Activated T-helper 2 cell treated with anti-CD3 and anti-CD28 coated beads, Interferon-gamma antibody, Interleukin-2, Interleukin-4, amounts not matched to agents 10 μg/mL and 5 μg/mL and 100 μg/mL, durations not matched to agents 14 hours and 24 hours and 36 hours (primary cell): Measurements from ENCODE around the gene TMEM202. TPM values are rescaled to one million over a fixed set of nuclear protein-coding genes. Genes with fewer than 3 reads are reported as not detected.
"Not testable (repeated sequence)": the region's sequence is repeated elsewhere in the genome, so short reads cannot be mapped to it uniquely, and the experiment has no call there.

Experiments used
- DNase-seq: peaks from one replicate; pipeline ENCODE4 v3.0.0; 2021; ENCODE audit warnings: low spot score
- H3K27ac Mint-ChIP-seq: one replicate; pipeline ENCODE4 v1.8.0; 2021; ENCODE audit warnings: mixed read lengths
- H3K27me3 Mint-ChIP-seq: one replicate; pipeline ENCODE4 v1.8.0; 2021; ENCODE audit warnings: low read depth, mixed read lengths
- H3K36me3 Mint-ChIP-seq: one replicate; pipeline ENCODE4 v1.8.0; 2021; ENCODE audit warnings: low read depth, mixed read lengths
- H3K4me1 Mint-ChIP-seq: one replicate; pipeline ENCODE4 v1.8.0; 2021; ENCODE audit warnings: low read depth, mixed read lengths
- H3K4me3 Mint-ChIP-seq: one replicate; pipeline ENCODE4 v1.8.0; 2021; ENCODE audit warnings: low read depth, mild to moderate bottlenecking, moderate library complexity, mixed read lengths
- H3K9me3 Mint-ChIP-seq: one replicate; pipeline ENCODE4 v1.8.0; 2021; ENCODE audit warnings: mixed read lengths
- intact Hi-C: fragments of 100-400 bp; cut with micrococcal nuclease; formaldehyde crosslinking; loops from one replicate; pipeline ENCODE4 v1.15.1; 2023
- total RNA-seq: library from RNA; stranded (reverse); gene quantifications from 2 replicates; pipeline ENCODE4 v1.2.3, GENCODE V29; 2022

The TMEM202 gene
- total RNA-seq, 1 donor from 2014 or later: not detected

DNA sequence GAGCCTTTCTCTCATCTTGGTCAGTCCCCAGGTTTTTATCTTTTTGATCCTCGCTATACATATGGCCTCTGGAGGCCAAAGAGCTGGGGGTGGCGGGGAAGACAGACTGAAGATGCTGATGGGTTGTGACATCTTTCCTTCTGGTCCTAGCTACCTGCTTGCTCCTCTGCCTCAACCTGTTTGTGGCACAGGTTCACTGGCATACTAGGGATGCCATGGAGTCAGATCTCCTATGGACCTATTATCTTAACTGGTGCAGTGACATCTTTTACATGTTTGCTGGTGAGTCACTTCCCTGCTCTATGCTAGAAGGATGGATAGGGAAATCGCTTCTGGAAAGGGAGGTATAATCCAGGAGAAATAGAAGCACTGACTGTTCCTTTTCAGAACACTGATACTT is 8.8 kb downstream of the TMEM202 start:
- DNase-seq: no peak
- Mint-ChIP-seq H3K4me3 (no peak overlapping the region), H3K9me3 (no peaks in the 10 kb centered on the region), H3K27me3 (peaks cover 19% of the 10 kb centered on the region), H3K36me3 (no peaks in the 10 kb centered on the region), H3K4me1 (no peaks in the 10 kb centered on the region), H3K27ac (no peak overlapping the region)
- intact Hi-C loops: no loop called here

DNA sequence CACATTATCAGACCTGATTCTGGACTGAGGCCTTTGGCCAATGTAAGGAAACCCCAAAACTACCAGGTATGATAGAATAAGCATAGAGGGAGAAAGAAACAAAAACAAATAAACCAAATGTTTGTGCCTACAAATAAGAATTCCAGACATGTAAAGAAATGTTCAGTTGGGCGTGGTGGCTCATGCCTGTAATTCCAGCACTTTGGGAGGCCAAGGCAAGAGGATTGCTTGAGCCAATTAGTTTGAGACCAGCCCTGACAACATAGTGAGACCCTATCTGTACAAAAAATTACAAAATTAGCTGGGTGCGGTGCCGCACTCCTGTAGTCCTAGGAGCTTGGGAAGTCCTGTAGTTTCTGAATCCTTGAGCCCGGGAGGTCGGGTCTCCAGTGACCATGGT is 13.0 kb downstream of the TMEM202 start:
- no peak overlapping the region for H3K27ac Mint-ChIP-seq
- intact Hi-C loops: no loop called here

DNA sequence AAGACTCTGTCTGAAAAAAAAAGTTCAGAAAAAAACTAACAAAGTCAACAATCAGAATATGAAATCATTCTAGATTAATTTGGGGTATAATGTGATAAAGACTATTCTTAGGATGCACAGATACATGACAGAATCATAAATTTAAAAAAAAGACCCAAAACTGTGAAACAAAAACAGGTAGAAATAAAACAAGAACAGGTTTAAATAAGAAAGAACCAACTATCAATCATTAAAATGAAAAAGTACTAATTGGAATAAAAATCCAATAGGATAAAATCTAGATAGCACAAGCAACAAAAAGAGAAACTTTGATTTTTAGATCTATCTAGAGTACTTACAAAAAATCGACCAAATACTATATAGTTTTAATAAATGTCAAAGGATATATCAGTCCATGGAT is 13.4 kb downstream of the TMEM202 start:
- intact Hi-C loops: no loop called here
- Mint-ChIP-seq H3K9me3 (no peaks in the 10 kb centered on the region), H3K36me3 (no peaks in the 10 kb centered on the region), H3K4me3 (no peak overlapping the region), H3K27me3 (peaks cover 12% of the 10 kb centered on the region), H3K4me1 (no peaks in the 10 kb centered on the region), H3K27ac (no peak overlapping the region)
- DNase-seq: no peak

More for the DNA sequence above, 13.0 kb downstream of the TMEM202 start:
- Mint-ChIP-seq H3K4me3 (no peak overlapping the region), H3K9me3 (no peaks in the 10 kb centered on the region), H3K36me3 (no peaks in the 10 kb centered on the region), H3K27me3 (peaks cover 14% of the 10 kb centered on the region), H3K4me1 (no peaks in the 10 kb centered on the region)
- no peak for DNase-seq

DNA sequence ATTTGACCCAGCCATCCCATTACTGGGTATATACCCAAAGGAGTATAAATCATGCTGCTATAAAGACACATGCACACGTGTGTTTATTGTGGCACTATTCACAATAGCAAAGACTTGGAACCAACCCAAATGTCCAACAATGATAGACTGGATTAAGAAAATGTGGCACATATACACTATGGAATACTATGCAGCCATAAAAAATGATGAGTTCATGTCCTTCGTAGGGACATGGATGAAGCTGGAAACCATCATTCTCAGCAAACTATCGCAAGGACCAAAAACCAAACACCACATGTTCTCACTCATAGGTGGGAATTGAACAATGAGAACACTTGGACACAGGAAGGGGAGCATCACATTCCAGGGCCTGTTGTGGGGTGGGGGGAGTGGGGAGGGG is 15.2 kb downstream of the TMEM202 start:
- H3K27ac Mint-ChIP-seq, H3K27me3 Mint-ChIP-seq, H3K4me3 Mint-ChIP-seq, DNase-seq, H3K36me3 Mint-ChIP-seq, intact Hi-C loops, H3K9me3 Mint-ChIP-seq, H3K4me1 Mint-ChIP-seq: not testable (repeated sequence)

DNA sequence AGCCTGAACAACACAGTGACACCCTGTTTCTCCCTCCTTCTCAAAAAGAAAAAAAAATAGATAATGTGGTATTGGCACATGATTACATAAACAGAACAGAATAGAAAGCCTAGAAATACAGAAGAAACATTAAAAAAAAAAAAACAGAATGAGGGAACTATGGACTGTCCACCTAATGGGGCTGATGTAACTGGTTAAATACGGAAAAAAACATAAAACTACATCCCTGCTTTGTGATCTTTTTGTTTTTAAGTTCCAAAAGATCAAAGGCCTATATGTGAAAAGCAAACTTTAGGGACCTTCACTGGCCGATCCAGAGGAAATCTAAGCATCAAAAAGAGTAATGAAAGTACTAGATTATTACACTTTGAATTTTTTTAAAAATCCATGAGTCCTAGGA is 17.2 kb downstream of the TMEM202 start:
- intact Hi-C loops: no loop called here
- peaks cover 4% of the 10 kb centered on the region for H3K27me3 Mint-ChIP-seq
- H3K9me3 Mint-ChIP-seq: no peaks in the 10 kb centered on the region
- H3K4me3 Mint-ChIP-seq: no peak overlapping the region
- H3K27ac Mint-ChIP-seq: no peak overlapping the region
- DNase-seq: no peak
- no peaks in the 10 kb centered on the region for H3K4me1 Mint-ChIP-seq
- H3K36me3 Mint-ChIP-seq: no peaks in the 10 kb centered on the region

DNA sequence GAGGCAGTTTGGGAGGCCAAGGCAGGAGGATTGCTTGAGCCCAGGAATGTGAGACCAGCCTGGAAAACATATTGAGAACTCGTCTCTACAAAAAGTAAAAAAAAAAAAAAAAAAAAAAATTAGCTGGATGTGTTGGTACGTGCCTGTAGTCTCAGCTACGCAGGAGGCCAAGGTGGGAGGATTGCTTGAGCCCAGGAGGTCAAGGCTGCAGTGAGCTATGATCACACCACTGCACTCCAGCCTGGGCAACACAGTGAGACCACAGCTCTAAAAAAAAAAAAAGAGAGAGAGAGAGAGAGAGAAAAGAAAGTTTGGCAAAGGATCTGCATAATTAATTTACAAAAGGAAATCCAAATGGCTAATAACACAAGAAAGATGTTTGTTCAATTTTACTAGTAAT is 21.7 kb downstream of the TMEM202 start:
- DNase-seq, H3K27ac Mint-ChIP-seq, H3K36me3 Mint-ChIP-seq, H3K4me1 Mint-ChIP-seq, H3K4me3 Mint-ChIP-seq, intact Hi-C loops, H3K9me3 Mint-ChIP-seq: not testable (repeated sequence)
- H3K27me3 Mint-ChIP-seq: peaks cover 10% of the 10 kb centered on the region

DNA sequence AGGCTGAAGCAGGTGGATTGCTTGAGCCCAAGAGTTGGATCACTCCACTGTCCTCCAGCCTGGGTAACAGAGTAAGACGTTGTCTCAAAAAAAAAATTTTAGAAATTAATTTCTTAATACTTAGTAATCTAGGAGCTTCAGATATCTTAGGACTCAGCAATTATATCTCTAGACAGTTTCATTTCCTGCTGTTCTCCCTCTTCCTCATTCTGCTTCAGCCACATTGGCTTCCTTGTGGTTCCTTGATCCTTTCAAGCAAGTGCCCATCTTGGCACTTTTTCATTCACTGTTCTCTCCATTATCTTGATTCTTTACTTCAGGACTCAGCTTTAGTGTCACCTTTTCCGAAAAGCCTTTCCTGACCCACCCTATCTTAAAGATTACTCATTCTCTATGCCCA is 22.5 kb downstream of the TMEM202 start:
- H3K27me3 Mint-ChIP-seq: peaks cover 10% of the 10 kb centered on the region
- no peak overlapping the region for H3K4me3 Mint-ChIP-seq
- intact Hi-C loops: no loop called here
- H3K36me3 Mint-ChIP-seq: no peaks in the 10 kb centered on the region
- H3K4me1 Mint-ChIP-seq: no peaks in the 10 kb centered on the region
- no peak overlapping the region for H3K27ac Mint-ChIP-seq
- H3K9me3 Mint-ChIP-seq: peaks cover 4% of the 10 kb centered on the region
- no peak for DNase-seq

DNA sequence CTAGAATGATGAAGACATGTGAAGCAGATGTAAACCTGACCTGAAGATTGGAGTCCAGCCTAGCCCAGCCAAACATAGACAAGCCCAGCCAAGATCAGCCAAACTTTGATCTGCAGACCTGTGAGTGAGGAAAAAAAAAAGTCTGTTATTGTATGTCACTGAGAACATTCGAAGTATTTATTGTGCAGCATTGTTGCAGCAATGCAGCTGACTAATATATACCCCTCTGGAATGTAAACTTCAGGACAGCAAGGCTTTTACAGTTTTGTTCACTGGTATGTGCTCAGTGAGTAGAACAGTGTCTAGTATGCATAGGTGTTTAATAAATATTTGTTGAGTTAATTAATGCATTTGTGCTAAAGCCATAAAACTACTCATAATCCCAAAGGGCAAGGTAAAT is 23.4 kb downstream of the TMEM202 start:
- Mint-ChIP-seq H3K4me3 (no peak overlapping the region), H3K27me3 (peaks cover 10% of the 10 kb centered on the region), H3K36me3 (no peaks in the 10 kb centered on the region), H3K9me3 (peaks cover 5% of the 10 kb centered on the region), H3K27ac (no peak overlapping the region), H3K4me1 (no peaks in the 10 kb centered on the region)
- intact Hi-C loops: no loop called here
- no peak for DNase-seq

DNA sequence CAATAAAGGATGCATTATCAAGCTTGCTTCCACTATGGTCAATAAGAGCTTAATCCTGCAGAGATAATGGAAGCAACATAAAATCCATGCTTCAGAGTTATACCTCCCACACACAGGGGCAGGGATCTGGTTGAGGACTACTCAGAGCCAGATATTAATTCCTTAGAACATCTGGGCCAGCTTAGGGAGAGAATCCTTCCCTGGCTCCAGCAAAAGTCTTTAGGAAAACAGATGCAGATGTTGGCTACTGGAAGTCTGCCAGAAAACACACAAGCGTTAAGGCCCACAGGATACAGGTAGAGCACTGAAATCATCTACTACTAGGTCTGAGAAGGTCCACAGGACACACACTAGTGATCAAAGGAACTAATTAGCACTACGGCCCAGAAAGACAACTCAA is 25.2 kb downstream of the TMEM202 start:
- H3K27ac Mint-ChIP-seq: no peak overlapping the region
- peaks cover 14% of the 10 kb centered on the region for H3K9me3 Mint-ChIP-seq
- no peak for DNase-seq
- no peaks in the 10 kb centered on the region for H3K36me3 Mint-ChIP-seq
- intact Hi-C loops: no loop called here
- H3K4me3 Mint-ChIP-seq: no peak overlapping the region
- H3K27me3 Mint-ChIP-seq: peaks cover 10% of the 10 kb centered on the region
- peaks cover 2% of the 10 kb centered on the region for H3K4me1 Mint-ChIP-seq

DNA sequence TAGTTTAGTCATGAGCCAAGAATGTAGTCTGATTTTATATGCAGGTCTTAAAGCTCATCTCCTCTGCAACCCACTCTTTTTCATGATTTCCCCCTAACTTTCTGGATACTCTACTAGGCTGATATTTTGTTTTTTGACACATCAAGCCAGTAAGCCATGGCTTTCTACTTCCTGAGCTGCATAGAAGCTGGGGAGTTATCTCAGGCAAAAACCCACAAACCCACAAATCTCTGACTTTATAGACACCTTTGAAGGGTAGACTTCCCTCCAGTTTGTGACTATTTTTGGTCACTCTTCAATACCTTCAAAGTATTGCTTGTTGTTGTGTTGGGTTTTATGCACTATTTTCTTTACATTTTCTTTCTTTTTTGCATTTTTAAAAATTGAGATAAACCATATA is 28.6 kb downstream of the TMEM202 start:
- peaks cover 14% of the 10 kb centered on the region for H3K9me3 Mint-ChIP-seq
- no peak overlapping the region for H3K27ac Mint-ChIP-seq
- peaks cover 14% of the 10 kb centered on the region for H3K27me3 Mint-ChIP-seq
- H3K4me1 Mint-ChIP-seq: peaks cover 2% of the 10 kb centered on the region
- DNase-seq: no peak
- intact Hi-C loops: no loop called here
- no peaks in the 10 kb centered on the region for H3K36me3 Mint-ChIP-seq
- no peak overlapping the region for H3K4me3 Mint-ChIP-seq

DNA sequence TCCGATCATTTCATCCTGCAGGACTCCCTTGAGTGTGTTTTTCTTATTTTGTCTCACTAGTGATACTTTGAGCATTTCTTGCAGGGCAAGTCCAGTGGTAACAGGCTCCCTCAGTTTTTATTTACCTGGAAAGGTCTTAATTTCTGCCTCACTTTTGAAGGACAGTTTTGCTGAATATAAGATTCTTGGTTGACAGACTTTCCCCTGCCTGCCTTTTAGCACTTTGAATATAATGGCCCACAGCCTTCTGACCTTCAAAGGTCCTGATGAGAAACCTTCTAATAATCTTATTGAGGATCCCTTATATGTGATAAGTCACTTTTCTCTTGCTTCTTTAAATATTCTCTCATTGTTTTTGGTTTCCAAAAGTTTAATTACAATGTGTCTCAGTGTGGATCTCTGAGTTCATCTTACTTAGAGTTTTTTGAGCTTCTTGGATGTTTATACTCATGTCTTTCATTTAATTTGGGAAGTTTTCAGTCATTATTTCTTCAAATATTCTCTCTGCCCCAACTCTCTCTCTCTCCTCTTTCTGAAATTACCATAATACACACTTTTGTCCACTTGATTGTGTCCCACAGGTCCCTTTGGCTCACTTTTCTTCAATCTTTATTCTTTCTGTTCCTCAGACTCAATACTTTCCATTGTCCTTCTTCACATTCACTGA is 39.7 kb downstream of the TMEM202 start:
- Mint-ChIP-seq H3K9me3 (peaks cover 13% of the 10 kb centered on the region), H3K27me3 (peaks cover 12% of the 10 kb centered on the region), H3K4me3 (no peak overlapping the region), H3K36me3 (no peaks in the 10 kb centered on the region), H3K4me1 (no peaks in the 10 kb centered on the region), H3K27ac (no peak overlapping the region)
- no peak for DNase-seq
- intact Hi-C loops: no loop called here

DNA sequence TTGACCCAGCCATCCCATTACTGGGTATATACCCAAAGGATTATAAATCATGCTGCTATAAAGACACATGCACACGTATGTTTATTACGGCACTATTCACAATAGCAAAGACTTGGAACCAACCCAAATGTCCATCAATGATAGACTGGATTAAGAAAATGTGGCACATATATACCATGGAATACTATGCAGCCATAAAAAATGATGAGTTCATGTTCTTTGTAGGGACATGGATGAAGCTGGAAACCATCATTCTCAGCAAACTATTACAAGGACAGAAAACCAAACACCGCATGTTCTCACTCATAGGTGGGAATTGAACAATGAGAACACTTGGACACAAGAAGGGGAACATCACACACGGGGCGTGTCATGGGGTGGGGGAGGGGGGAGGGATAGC is 44.7 kb downstream of the TMEM202 start:
- H3K4me1 Mint-ChIP-seq, DNase-seq, H3K27ac Mint-ChIP-seq, intact Hi-C loops, H3K9me3 Mint-ChIP-seq, H3K4me3 Mint-ChIP-seq, H3K27me3 Mint-ChIP-seq, H3K36me3 Mint-ChIP-seq: not testable (repeated sequence)

DNA sequence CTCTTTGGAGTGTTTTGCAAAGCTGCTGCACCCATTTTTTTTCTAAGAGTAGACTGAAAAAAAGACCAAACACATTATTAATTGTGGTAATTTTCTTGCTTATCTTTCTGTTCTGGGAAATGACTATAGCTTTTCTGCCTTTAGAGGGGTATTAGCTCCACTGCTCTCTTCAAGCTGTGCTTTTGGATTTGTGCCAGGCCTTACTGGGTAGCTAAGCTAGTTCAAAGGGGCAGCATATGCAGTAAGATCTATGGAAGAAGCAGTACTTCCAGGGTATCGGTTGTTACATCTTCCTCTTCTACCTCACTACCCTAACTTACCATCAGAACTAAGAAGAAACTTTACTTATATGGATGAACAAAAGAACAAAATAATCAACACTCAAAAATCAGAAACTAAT is 47.3 kb downstream of the TMEM202 start:
- Mint-ChIP-seq H3K27ac (no peak overlapping the region), H3K4me1 (no peaks in the 10 kb centered on the region), H3K4me3 (no peak overlapping the region), H3K36me3 (no peaks in the 10 kb centered on the region), H3K9me3 (no peaks in the 10 kb centered on the region), H3K27me3 (peaks cover 6% of the 10 kb centered on the region)
- DNase-seq: no peak
- intact Hi-C loops: no loop called here

DNA sequence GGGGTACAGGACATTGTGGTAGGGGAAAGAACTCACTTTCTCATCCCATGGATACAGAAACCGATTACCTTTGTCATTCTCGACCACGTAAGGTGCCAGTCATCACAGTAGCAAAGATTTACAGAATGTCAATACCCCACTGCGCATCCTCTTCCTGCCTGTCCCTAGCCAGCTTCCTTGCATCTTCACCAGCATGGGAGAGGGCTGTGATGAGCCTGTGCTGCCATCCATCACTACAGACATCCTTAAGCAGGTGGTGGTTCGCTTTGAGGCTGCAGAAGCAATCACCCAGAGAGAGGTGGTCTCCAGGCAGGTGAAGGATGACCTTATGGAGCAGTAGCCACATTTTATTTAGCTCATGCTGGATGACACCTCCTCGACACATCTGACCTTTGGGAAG is 52.7 kb downstream of the TMEM202 start:
- peaks cover 10% of the 10 kb centered on the region for H3K27me3 Mint-ChIP-seq
- no peaks in the 10 kb centered on the region for H3K4me1 Mint-ChIP-seq
- no peaks in the 10 kb centered on the region for H3K9me3 Mint-ChIP-seq
- intact Hi-C loops: no loop called here
- no peak overlapping the region for H3K4me3 Mint-ChIP-seq
- H3K36me3 Mint-ChIP-seq: no peaks in the 10 kb centered on the region
- H3K27ac Mint-ChIP-seq: no peak overlapping the region
- no peak for DNase-seq
